Stimulated activated CD8-positive, alpha-beta memory T cell treated with anti-CD3 and anti-CD28 coated beads, Interleukin-2, amount 100 ng/mL, for 48 hours (primary cell): ENCODE data around the gene MYEOV.

Source experiments
- DNase-seq, 2 donors: peaks; one replicate each; pipeline ENCODE4 v3.0.0-alpha.2; 2020; ENCODE audit warnings: low read depth in 2 of 2

MYEOV gene

GRCh38 chr11:69293819-69294505, at the start of gene MYEOV:
TSS of gene MYEOV (plus strand) at chr11:69294155. CDS start at chr11:69295355, 1,200 bp downstream.
- peak in 1 of 2 donors; percentile 43 for DNase-seq

- no peak for DNase-seq
Observed at GRCh38 chr11:69244266-69244665, 49.7 kb upstream of the MYEOV start.

GRCh38 chr11:69245041-69245440, 48.9 kb upstream of the MYEOV start:
- no peak for DNase-seq

GRCh38 chr11:69245491-69246345, 48.2 kb upstream of the MYEOV start:
- no peak for DNase-seq

- DNase-seq, result no peak
Observed at GRCh38 chr11:69249311-69250185, 44.4 kb upstream of the MYEOV start.

GRCh38 chr11:69250186-69251056, 43.5 kb upstream of the MYEOV start:
- DNase-seq, result no peak

- no peak for DNase-seq
Observed at GRCh38 chr11:69251057-69251393, 42.9 kb upstream of the MYEOV start.

GRCh38 chr11:69251639-69252489, 42.1 kb upstream of the MYEOV start:
- DNase-seq, result no peak

- DNase-seq, result no peak
Observed at GRCh38 chr11:69252490-69252837, 41.5 kb upstream of the MYEOV start.

GRCh38 chr11:69253028-69253427, 40.9 kb upstream of the MYEOV start:
- no peak for DNase-seq

GRCh38 chr11:69257134-69257533, 36.8 kb upstream of the MYEOV start:
- no peak for DNase-seq

GRCh38 chr11:69257838-69258658, 35.9 kb upstream of the MYEOV start:
- DNase-seq, result no peak

- no peak for DNase-seq
Observed at GRCh38 chr11:69259096-69259495, 34.9 kb upstream of the MYEOV start.

- no peak for DNase-seq
Observed at GRCh38 chr11:69260622-69261021, 33.3 kb upstream of the MYEOV start.

- no peak for DNase-seq
Observed at GRCh38 chr11:69261116-69261515, 32.8 kb upstream of the MYEOV start.

GRCh38 chr11:69262918-69263735, 30.8 kb upstream of the MYEOV start:
- no peak for DNase-seq

- no peak for DNase-seq
Observed at GRCh38 chr11:69263736-69264052, 30.3 kb upstream of the MYEOV start.

- no peak for DNase-seq
Observed at GRCh38 chr11:69264486-69264885, 29.5 kb upstream of the MYEOV start.

GRCh38 chr11:69265210-69265609, 28.7 kb upstream of the MYEOV start:
- DNase-seq, result no peak
